HCT116 (cell line): ENCODE measurements around the gene ZDHHC23. TPM values are rescaled to one million over a fixed set of nuclear protein-coding genes. Genes with fewer than 3 reads are reported as not detected.

Experiments
- ATAC-seq: fragments of 200-7000 bp; cut with Tn5 transposase; 2 replicates; pipeline ENCODE4 v1.9.1; 2020; ENCODE audit warnings: mild to moderate bottlenecking, moderate library complexity
- BruUV-seq: library from RNA; stranded (reverse); fragments of 400-500 nt; replicated peaks from 2 replicates; lab custom pipeline; 2021; lab: Mats Ljungman, UMichigan
- CTCF ChIA-PET: fragments of 300-600 bp; sonication (Branson Sonifier 250); formaldehyde crosslinking; loops from one replicate; lab custom pipeline; 2021; ENCODE audit warnings: antibody characterized with exemption; lab: Charles Lee
- POLR2A ChIA-PET: fragments of 300-600, 350-600 bp; sonication (Branson Sonifier 250); formaldehyde crosslinking; loops from one replicate; lab custom pipeline; 2021; ENCODE audit warnings: antibody characterized with exemption; lab: Charles Lee
- RAD21 ChIA-PET, 2 experiments: fragments of 300-600 bp; sonication (Branson Sonifier 250); formaldehyde crosslinking; loops; one replicate each; lab custom pipeline; 2023; ENCODE audit warnings: low total read pairs in 2 of 2; ENCODE audit not compliant: uncharacterized antibody in 2 of 2, unreplicated experiment in 2 of 2, low non-redundant PET in 1 of 2; lab: Charles Lee
- DNase-seq: peaks from one replicate; pipeline ENCODE4 v3.0.0-alpha.2; 2010; ENCODE audit warnings: low read depth, low spot score
- H2AFZ ChIP-seq: fragments of 200-600 bp; shearing (Covaris generic), sonication (generic); 2 replicates; pipeline ENCODE4 v1.6.1; 2017; ENCODE audit warnings: low read depth, mixed run types, mixed read lengths, antibody characterized with exemption, low read length; ENCODE audit not compliant: poor library complexity, severe bottlenecking
- H3K27ac ChIP-seq: 2 replicates; pipeline ENCODE4 v1.5.1; 2012; ENCODE audit warnings: low read depth, low read length
- H3K27me3 ChIP-seq: fragments of 200-600 bp; sonication (generic); 2 replicates; pipeline ENCODE4 v1.6.1; 2016; ENCODE audit warnings: mixed run types, low read length, mixed read lengths; ENCODE audit not compliant: insufficient read depth
- H3K36me3 ChIP-seq, 2 experiments: fragments of 200-500 bp in 1 of 2; fragments of 200-600 bp in 1 of 2; sonication (Bioruptor generic) in 1 of 2; sonication (generic) in 1 of 2; 2 replicates each; pipeline versions ENCODE4 v1.5.1 to v1.6.1; 2014 to 2016; ENCODE audit warnings: low read length in 2 of 2, inconsistent platforms in 1 of 2, mixed read lengths in 1 of 2, mixed run types in 1 of 2; ENCODE audit not compliant: insufficient read depth in 2 of 2, control insufficient read depth in 1 of 2
- H3K4me1 ChIP-seq, 2 experiments: fragments of 200-600 bp in 1 of 2; sonication (generic) in 1 of 2; 2 replicates each; pipeline versions ENCODE4 v1.5.1 to v1.6.1; 2012 to 2017; ENCODE audit warnings: low read length in 2 of 2, inconsistent platforms in 1 of 2, mild to moderate bottlenecking in 1 of 2, mixed read lengths in 1 of 2, mixed run types in 1 of 2, moderate library complexity in 1 of 2; ENCODE audit not compliant: insufficient read depth in 2 of 2, control insufficient read depth in 1 of 2
- H3K4me2 ChIP-seq: fragments of 200-600 bp; sonication (generic); 2 replicates; pipeline ENCODE4 v1.6.1; 2017; ENCODE audit warnings: mixed run types, low read length, mixed read lengths
- H3K4me3 ChIP-seq, 2 experiments: fragments of 200-600 bp in 1 of 2; sonication (generic) in 1 of 2; replicated peaks in 1 of 2; 2 replicates each; pipeline ENCODE4 v1.5.1; 2011 to 2016; ENCODE audit warnings: low read length in 2 of 2, control low read depth in 1 of 2, low read depth in 1 of 2, mild to moderate bottlenecking in 1 of 2, mixed read lengths in 1 of 2, mixed run types in 1 of 2
- H3K79me2 ChIP-seq: fragments of 200-600 bp; sonication (generic); 2 replicates; pipeline ENCODE4 v1.6.1; 2017; ENCODE audit warnings: mild to moderate bottlenecking, mixed run types, low read length, moderate library complexity, mixed read lengths; ENCODE audit not compliant: insufficient read depth
- H3K9ac ChIP-seq: fragments of 200-600 bp; sonication (generic); 2 replicates; pipeline ENCODE4 v1.6.1; 2016; ENCODE audit warnings: low read length, mixed read lengths
- H3K9me2 ChIP-seq: fragments of 200-600 bp; sonication (generic), shearing (Covaris generic); 2 replicates; pipeline ENCODE4 v1.6.1; 2017; ENCODE audit warnings: mixed run types, mild to moderate bottlenecking, moderate library complexity; ENCODE audit not compliant: insufficient read depth
- H3K9me3 ChIP-seq, 2 experiments: fragments of 200-500 bp in 1 of 2; fragments of 200-600 bp in 1 of 2; sonication (Bioruptor generic) in 1 of 2; sonication (generic) in 1 of 2; 2 replicates each; pipeline ENCODE4 v1.6.1; 2014 to 2017; ENCODE audit warnings: low read length in 2 of 2, mixed read lengths in 2 of 2, inconsistent platforms in 1 of 2, low read depth in 1 of 2, mild to moderate bottlenecking in 1 of 2, mixed run types in 1 of 2, moderate library complexity in 1 of 2; ENCODE audit not compliant: control insufficient read depth in 1 of 2, insufficient read depth in 1 of 2
- H4K20me1 ChIP-seq: fragments of 200-600 bp; sonication (generic), shearing (Covaris generic); 2 replicates; pipeline ENCODE4 v1.6.1; 2017; ENCODE audit warnings: mixed run types, mild to moderate bottlenecking, moderate library complexity; ENCODE audit not compliant: insufficient read depth
- CBX3 ChIP-seq: IDR thresholded peaks from 2 replicates; pipeline ENCODE4 v1.6.1; 2012; ENCODE audit warnings: low read depth
- CEBPB ChIP-seq: IDR thresholded peaks from 2 replicates; pipeline ENCODE4 v1.6.1; 2012; ENCODE audit warnings: low read depth
- ELF1 ChIP-seq: IDR thresholded peaks from 2 replicates; pipeline ENCODE4 v1.6.1; 2012; ENCODE audit warnings: low read depth, borderline replicate concordance
- SP1 ChIP-seq: IDR thresholded peaks from 2 replicates; pipeline ENCODE4 v1.6.1; 2012; ENCODE audit warnings: low read depth
- SRF ChIP-seq: IDR thresholded peaks from 2 replicates; pipeline ENCODE4 v1.6.1; 2012; ENCODE audit warnings: low read depth
- TCF7L2 ChIP-seq: IDR thresholded peaks from 2 replicates; pipeline ENCODE4 v1.7.0; 2011; ENCODE audit warnings: borderline replicate concordance, inconsistent platforms; ENCODE audit not compliant: insufficient read depth, insufficient read length; ENCODE audit errors: extremely low read depth
- intact Hi-C: fragments of 100-400 bp; cut with micrococcal nuclease; formaldehyde crosslinking; loops from 2 replicates; pipeline ENCODE4 v1.10.0; 2022
- total RNA-seq: library from RNA; stranded (reverse); gene quantifications from one replicate; pipeline ENCODE4 v1.2.1, GENCODE V29; 2021; ENCODE audit not compliant: unreplicated experiment
- TF ChIP-seq, protein P1 (sequence below): IDR thresholded peaks from 2 replicates; pipeline ENCODE4 v1.6.1; 2012
- TF ChIP-seq, protein P2 (sequence below): IDR thresholded peaks from 2 replicates; pipeline ENCODE4 v1.6.1; 2011; ENCODE audit warnings: mild to moderate bottlenecking, low read length, moderate library complexity; ENCODE audit not compliant: insufficient replicate concordance; ENCODE audit errors: extremely low read depth
- TF ChIP-seq, protein P3 (sequence below): IDR thresholded peaks from 2 replicates; pipeline ENCODE4 v1.6.1; 2012
- TF ChIP-seq, protein P4 (sequence below): IDR thresholded peaks from 2 replicates; pipeline ENCODE4 v1.6.1; 2012; ENCODE audit warnings: low read depth

Gene ZDHHC23
- total RNA-seq, 1 experiment from 2014 or later: 22.8 TPM

DNA sequence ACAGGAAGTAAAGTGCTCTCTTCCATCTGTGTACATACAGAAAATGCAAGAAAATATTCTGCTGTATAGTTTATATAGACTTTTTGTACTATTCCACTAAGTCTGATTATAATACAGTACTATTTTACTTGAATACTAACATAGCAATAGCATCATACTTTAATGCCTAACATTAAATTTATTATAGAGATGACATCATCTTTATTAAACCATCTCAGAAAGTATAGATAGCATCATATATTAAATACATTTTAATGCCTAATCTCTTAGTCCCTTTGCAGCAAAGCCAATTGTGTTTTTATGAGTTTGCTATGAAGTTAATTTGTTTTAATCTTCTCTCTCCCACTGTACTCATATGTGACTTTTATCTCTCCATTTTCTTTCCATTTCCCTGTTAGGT, 39.7 kb upstream of the ZDHHC23 start (continued):
- TF ChIP-seq ELF1 (no peak), CEBPB (no peak)

DNA sequence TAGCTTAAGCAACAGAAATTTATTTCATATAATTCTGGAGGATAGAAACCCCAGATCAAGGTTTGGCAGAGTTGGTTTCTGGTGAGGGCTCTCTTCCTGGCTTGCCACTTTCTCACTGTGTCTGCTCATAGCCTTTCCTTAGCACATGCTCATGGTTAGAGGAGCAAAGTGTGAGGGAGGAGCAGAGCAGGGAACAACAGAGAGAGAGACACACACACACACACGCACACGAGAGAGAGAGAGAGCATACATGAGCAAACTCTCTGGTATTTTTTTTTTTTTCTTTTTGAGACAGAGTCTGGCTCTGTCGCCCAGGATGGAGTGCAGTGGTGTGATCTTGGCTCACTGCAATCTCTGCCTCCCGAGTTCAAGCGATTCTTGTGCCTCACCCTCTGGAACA, 36.8 kb upstream of the ZDHHC23 start:
- DNase-seq: no peak
- ATAC-seq: no peak
- no peak overlapping the region for H3K27ac ChIP-seq
- H3K36me3 ChIP-seq: no peaks in the 10 kb centered on the region
- H2AFZ ChIP-seq: no peak overlapping the region
- H3K27me3 ChIP-seq: no peaks in the 10 kb centered on the region
- TF ChIP-seq CBX3: no peak
- TF ChIP-seq TCF7L2: no peak
- no peak for TF ChIP-seq CEBPB
- TF ChIP-seq, protein P1, sequence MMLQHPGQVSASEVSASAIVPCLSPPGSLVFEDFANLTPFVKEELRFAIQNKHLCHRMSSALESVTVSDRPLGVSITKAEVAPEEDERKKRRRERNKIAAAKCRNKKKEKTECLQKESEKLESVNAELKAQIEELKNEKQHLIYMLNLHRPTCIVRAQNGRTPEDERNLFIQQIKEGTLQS: no peak
- TF ChIP-seq, protein P2, sequence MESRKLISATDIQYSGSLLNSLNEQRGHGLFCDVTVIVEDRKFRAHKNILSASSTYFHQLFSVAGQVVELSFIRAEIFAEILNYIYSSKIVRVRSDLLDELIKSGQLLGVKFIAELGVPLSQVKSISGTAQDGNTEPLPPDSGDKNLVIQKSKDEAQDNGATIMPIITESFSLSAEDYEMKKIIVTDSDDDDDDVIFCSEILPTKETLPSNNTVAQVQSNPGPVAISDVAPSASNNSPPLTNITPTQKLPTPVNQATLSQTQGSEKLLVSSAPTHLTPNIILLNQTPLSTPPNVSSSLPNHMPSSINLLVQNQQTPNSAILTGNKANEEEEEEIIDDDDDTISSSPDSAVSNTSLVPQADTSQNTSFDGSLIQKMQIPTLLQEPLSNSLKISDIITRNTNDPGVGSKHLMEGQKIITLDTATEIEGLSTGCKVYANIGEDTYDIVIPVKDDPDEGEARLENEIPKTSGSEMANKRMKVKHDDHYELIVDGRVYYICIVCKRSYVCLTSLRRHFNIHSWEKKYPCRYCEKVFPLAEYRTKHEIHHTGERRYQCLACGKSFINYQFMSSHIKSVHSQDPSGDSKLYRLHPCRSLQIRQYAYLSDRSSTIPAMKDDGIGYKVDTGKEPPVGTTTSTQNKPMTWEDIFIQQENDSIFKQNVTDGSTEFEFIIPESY: no peak
- TF ChIP-seq, protein P3, sequence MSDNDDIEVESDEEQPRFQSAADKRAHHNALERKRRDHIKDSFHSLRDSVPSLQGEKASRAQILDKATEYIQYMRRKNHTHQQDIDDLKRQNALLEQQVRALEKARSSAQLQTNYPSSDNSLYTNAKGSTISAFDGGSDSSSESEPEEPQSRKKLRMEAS: no peak
- no peak for TF ChIP-seq SP1
- no peak for TF ChIP-seq SRF
- TF ChIP-seq, protein P4, sequence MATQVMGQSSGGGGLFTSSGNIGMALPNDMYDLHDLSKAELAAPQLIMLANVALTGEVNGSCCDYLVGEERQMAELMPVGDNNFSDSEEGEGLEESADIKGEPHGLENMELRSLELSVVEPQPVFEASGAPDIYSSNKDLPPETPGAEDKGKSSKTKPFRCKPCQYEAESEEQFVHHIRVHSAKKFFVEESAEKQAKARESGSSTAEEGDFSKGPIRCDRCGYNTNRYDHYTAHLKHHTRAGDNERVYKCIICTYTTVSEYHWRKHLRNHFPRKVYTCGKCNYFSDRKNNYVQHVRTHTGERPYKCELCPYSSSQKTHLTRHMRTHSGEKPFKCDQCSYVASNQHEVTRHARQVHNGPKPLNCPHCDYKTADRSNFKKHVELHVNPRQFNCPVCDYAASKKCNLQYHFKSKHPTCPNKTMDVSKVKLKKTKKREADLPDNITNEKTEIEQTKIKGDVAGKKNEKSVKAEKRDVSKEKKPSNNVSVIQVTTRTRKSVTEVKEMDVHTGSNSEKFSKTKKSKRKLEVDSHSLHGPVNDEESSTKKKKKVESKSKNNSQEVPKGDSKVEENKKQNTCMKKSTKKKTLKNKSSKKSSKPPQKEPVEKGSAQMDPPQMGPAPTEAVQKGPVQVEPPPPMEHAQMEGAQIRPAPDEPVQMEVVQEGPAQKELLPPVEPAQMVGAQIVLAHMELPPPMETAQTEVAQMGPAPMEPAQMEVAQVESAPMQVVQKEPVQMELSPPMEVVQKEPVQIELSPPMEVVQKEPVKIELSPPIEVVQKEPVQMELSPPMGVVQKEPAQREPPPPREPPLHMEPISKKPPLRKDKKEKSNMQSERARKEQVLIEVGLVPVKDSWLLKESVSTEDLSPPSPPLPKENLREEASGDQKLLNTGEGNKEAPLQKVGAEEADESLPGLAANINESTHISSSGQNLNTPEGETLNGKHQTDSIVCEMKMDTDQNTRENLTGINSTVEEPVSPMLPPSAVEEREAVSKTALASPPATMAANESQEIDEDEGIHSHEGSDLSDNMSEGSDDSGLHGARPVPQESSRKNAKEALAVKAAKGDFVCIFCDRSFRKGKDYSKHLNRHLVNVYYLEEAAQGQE: no peak
- peaks cover 0 to 4% of the 10 kb centered on the region in 2 experiments; a peak in 1 of 4 replicates for H3K4me1 ChIP-seq
- H3K4me3 ChIP-seq: no peak overlapping the region
- H3K9ac ChIP-seq: no peak overlapping the region
- H3K4me2 ChIP-seq: no peak overlapping the region
- H3K9me2 ChIP-seq: no peaks in the 10 kb centered on the region
- no peaks in the 10 kb centered on the region for H3K9me3 ChIP-seq
- no peaks in the 10 kb centered on the region for H3K79me2 ChIP-seq
- ChIA-PET POLR2A (interaction anchor here (0.7 kb wide), 1 partner anchor 20 kb away, joined by 5 read pairs; no protein-coding TSS in a partner anchor), RAD21 (no interaction called here), CTCF (no interaction called here)
- no TSS peak for BruUV-seq
- no peaks in the 10 kb centered on the region for H4K20me1 ChIP-seq
- intact Hi-C loops: loop anchor here (10.0 kb wide), 1 partner anchor 416 kb away; no protein-coding TSS in a partner anchor
